Fibroblast of the aortic adventitia (primary cell): ENCODE data around the gene RCSD1. TPM values are rescaled to one million over a fixed set of nuclear protein-coding genes. Genes with fewer than 3 reads are reported as not detected.

Experiments
- DNase-seq: peaks from one replicate; pipeline ENCODE4 v3.0.0-alpha.2; 2010; ENCODE audit warnings: low read depth
- H3K4me3 ChIP-seq: 2 replicates; pipeline ENCODE4 v1.5.1; 2011; ENCODE audit warnings: low read depth, mild to moderate bottlenecking, control low read depth, low read length, moderate library complexity
- CTCF ChIP-seq: IDR thresholded peaks from 2 replicates; pipeline ENCODE4 v1.5.1; 2011; ENCODE audit warnings: mild to moderate bottlenecking, low read length, control low read depth, inconsistent platforms; ENCODE audit not compliant: insufficient read depth
- total RNA-seq: library from RNA; depleted of rRNA; stranded (reverse); fragments of >200 nt; gene quantifications from 2 replicates; pipeline ENCODE4 v1.2.3, GENCODE V29; 2012; ENCODE audit warnings: low replicate concordance

Gene RCSD1
- total RNA-seq, 1 donor = not detected

GRCh38 chr1:167588361-167588760, 41.7 kb upstream of the RCSD1 start:
- no peak overlapping the region for H3K4me3 ChIP-seq
- no peak for DNase-seq
- TF ChIP-seq CTCF = no peak

GRCh38 chr1:167592475-167592874, 37.6 kb upstream of the RCSD1 start:
- no peak for TF ChIP-seq CTCF
- no peak overlapping the region for H3K4me3 ChIP-seq
- no peak for DNase-seq

- no peak for TF ChIP-seq CTCF
- DNase-seq = no peak
- H3K4me3 ChIP-seq = no peak overlapping the region
Measured at GRCh38 chr1:167593860-167594259, 36.2 kb upstream of the RCSD1 start.

DNA sequence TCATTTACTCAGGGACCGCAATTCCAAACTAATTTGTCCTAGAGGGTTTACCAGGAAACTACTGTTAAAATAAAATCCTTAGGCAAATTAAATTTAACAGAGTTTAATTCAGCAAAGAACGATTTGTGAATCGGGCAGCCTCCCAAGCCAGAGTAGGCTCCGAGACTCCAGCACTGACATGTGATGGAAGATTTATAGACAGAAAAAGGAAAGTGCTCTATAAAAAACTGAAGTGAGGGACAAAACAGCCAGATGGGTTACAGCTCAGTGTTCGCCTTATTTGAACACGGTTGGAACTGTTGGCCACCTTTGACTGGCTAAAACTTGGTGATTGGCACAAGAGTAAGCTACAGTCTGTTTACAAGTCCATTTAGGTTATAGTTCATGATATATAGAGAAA, 35.2 kb upstream of the RCSD1 start:
- no peak overlapping the region for H3K4me3 ChIP-seq
- DNase-seq = no peak
- no peak for TF ChIP-seq CTCF

- TF ChIP-seq CTCF = peak; percentile 51
- H3K4me3 ChIP-seq = no peak overlapping the region
- DNase-seq = peak; percentile 60
Measured at GRCh38 chr1:167599957-167600581, 30.0 kb upstream of the RCSD1 start.

DNA sequence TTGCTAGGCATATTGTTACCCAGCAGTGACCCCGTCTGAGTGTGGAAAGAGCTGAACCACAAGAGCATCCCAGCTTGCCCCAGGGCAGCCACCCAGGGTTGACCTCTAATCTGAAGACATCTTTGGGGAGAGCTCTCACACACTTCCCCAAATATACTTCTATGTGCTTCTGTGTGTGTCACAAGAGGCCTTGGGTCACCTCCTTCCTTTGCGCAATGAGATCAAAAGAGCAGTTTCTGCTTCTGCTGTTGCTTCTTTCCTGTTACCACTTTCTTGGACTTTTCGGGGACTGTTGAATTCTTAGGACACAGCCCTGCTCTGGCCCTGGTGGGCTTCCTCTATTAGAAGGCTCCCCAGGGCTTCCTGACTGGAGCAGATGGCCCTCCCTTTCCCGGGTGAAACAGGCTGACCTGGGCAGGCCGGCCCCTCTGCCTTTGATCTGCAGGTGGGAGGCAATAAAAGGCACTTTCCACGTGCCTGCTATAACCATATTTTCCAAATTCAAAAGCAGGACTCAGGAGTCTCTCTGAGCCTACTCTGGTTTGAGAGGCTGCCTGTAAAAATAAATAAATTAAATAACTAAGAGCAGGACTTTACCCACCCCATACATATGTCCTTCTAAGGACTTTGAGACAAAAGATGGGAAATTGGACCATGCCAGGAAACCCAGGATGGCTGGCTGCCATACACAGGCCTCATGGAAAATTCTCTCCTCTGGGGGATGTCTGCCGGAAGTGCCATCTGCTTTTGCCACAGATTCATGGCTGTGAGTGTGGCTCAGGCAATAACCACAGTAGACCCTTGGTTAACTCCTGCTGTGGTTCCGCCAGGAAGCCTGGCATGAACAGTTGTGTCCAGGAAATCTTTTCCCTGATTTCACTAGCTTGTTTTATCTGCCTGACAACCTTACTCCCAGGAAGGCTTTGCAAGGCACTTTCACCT, 28.3 kb upstream of the RCSD1 start:
- DNase-seq = no peak
- no peak for TF ChIP-seq CTCF
- H3K4me3 ChIP-seq = no peak overlapping the region
